GM21723 (cell line): ENCODE measurements around the gene MATN3.

ENCODE experiments used
- ATAC-seq: cut with Tn5 transposase; IDR thresholded peaks from one replicate; pipeline ENCODE4 v1.9.1; 2021; ENCODE audit warnings: mild to moderate bottlenecking, moderate library complexity; ENCODE audit not compliant: unreplicated experiment

Gene MATN3

DNA sequence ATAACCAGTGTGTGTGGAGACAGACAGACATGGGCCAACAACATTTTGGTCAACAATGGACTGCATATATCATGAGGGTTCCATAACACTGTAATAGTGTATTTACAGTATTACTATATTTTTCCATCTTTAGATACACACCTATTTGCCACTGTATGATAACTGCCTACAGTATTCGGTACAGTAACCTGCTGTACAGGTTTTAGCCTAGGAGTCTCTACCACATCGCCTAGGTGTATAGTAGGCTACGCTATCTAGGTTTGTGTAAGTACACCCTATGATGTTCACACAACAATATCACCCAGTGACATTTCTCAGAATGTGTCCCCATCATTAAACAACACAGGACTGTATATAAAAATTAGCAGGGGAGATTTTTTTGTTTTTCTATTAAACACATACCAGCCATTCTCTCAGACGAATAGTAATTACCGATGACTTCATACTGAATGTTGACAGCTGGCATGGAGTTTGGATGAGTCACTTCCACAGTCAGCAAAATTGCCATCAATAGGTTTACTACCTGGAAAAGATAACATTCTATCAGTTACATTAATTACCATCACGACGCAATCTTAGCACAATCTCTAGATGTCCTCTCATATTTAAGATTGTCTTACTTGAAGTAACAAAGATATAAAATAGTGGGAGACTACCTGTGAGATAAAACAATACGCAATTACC is 28.2 kb upstream of the MATN3 start:
- no peak for ATAC-seq

GRCh38 chr2:20037660-20038059 is 25.2 kb upstream of the MATN3 start:
- no peak for ATAC-seq

GRCh38 chr2:20035955-20036666 is 23.6 kb upstream of the MATN3 start:
- no peak for ATAC-seq

DNA sequence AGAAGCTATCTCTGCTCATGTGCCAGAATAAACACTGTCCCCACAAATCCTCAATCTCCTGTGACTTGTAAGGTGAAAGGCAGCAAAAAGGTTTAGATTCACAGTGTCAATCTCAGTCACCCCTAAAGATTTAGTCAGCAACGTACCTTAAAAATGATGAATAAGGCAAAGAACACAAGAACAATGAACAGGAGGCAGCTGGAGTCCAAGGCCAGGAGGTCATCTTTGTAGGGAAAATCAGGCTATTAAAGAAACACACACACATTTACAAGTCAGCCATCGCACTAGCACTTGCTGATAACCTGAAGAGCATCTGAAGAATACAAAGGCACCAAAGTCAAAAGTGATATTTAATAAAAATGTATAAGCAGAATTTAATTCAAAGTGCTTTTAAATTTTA is 22.4 kb upstream of the MATN3 start:
- ATAC-seq = no peak

DNA sequence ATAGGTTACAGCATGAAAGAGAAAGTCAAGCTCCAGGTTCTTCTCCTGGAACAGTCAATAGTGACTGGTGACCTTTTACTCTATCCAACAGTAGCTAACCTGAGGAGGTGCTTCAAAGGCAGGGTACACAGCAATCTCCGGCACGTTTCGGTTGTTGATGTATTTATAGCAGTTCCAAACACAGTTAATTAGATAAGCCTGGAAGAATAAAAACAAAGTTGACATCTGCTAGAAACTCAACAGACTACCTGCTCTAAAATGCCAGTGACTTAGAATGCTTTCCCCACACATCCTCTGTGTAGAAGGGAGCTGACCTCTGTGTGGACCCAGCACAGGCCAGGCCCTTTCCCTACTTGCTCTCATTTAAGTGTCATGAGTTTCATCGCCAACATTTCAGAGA is 21.8 kb upstream of the MATN3 start:
- ATAC-seq = no peak

DNA sequence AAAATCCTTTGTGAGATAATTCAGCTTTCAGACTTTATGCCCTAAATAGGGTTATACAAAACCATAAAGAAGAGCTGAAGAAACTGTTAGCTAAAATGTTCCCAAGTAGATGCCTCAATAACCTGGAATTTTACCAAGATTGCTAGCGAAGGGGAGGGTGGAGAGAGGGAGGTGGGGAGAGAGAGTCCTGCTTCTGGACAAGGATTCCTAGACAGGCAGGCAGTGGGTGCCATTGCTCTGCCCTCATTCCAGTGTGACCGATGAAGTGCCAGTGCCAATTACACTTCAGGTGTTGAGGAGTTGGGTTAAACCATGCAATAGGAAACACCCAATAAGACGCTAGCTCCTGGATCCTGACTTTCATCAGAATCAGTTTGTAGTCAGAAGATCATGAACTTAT is 20.9 kb upstream of the MATN3 start:
- no peak for ATAC-seq

GRCh38 chr2:20030224-20030623 is 17.8 kb upstream of the MATN3 start:
- no peak for ATAC-seq

GRCh38 chr2:20027705-20028434 is 15.4 kb upstream of the MATN3 start:
- ATAC-seq = no peak

- ATAC-seq = no peak
Observed at GRCh38 chr2:20027260-20027677, 14.8 kb upstream of the MATN3 start.

GRCh38 chr2:20025065-20025786 is 12.8 kb upstream of the MATN3 start:
- no peak for ATAC-seq

- no peak for ATAC-seq
Observed at GRCh38 chr2:20023688-20024087, 11.2 kb upstream of the MATN3 start.

DNA sequence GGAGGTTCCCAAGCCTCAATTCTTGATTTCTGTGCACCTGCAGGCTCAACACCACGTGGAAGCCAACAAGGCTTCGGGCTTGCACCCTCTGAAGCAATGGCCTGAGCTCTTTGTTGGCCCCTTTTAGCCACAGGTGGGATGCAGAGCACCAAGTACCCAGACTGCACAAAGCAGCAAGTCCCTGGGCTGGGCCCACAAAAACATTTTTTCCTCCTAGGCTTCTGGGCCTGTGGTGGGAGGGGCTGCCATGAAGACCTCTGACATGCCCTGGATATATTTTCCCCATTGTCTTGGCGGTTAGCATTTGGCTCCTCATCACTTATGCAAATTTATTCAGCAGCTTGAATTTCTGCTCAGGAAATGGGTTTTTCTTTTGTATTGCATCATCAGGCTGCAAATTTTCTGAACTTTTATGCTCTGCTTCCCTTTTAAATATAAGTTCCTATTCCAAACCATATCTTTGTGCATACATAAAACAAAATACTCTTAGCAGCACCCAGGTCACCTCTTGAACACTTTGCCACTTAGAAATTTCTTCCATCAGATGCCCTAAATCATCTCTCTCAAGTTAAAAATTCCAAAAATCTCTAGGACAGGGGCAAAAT is 9.0 kb upstream of the MATN3 start:
- ATAC-seq = no peak

- no peak for ATAC-seq
Observed at GRCh38 chr2:20019747-20020146, 7.3 kb upstream of the MATN3 start.

DNA sequence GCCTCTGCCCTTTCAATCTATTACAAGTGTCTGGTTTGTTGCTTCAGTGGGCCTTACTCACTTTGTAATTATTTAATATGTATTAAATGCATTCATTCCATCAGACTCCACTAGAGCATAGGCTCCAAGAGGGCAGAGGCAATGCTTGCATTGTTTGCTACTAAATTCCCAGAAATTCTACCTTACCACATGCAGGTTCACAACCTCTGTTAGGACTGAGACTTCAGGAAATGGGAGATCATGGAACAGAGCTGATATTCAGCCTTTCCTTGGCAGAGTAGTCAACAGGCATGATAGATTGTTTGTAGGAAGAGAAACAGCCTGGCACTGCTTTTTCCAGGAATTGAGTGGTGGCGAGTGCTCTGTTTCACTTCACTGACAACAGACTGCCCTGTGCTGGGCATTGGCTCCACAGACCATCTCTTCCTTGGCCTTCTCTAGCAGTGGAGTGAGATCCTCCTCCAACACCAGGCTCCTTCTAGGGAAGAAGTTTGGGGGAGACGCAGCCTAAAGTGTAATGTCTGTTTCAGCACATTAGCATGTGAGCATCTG is 6.2 kb upstream of the MATN3 start:
- no peak for ATAC-seq

DNA sequence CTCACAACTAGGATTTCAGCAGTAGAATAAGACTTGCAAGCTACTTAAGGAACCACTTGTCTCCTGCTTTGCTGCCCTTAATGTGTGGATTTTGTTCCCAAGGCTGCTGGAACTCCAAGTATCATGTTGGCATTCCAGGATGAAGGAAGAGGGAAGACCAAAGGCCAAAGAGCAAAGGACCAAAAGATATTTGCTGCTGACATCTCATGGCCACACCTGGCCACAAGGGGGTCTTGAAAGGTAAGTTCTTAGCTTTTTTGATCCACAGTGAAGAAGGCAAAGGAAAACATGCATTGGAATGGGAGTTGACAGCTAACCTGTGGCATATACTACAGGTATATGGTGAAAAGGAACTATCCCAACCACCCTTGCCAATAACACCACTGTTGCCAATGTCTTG is 3.9 kb upstream of the MATN3 start:
- no peak for ATAC-seq

- ATAC-seq = no peak
Observed at GRCh38 chr2:20015482-20016083, 3.1 kb upstream of the MATN3 start.

- ATAC-seq = no peak
Observed at GRCh38 chr2:20013126-20013849, 820 bp upstream of the MATN3 start.

DNA sequence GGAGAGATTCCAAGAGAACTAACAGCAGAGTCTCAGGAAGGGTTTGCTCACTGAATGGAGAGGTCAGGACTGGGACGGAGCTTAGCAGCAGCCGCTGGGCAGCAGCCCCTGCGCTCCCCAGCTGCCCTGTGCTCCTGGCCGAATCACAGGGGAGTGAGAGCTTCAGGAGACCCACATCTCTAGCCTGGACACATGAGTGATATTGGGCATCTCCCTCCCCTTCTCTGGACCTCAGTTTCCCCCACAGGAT is 511 bp downstream of the MATN3 start:
- ATAC-seq = no peak

DNA sequence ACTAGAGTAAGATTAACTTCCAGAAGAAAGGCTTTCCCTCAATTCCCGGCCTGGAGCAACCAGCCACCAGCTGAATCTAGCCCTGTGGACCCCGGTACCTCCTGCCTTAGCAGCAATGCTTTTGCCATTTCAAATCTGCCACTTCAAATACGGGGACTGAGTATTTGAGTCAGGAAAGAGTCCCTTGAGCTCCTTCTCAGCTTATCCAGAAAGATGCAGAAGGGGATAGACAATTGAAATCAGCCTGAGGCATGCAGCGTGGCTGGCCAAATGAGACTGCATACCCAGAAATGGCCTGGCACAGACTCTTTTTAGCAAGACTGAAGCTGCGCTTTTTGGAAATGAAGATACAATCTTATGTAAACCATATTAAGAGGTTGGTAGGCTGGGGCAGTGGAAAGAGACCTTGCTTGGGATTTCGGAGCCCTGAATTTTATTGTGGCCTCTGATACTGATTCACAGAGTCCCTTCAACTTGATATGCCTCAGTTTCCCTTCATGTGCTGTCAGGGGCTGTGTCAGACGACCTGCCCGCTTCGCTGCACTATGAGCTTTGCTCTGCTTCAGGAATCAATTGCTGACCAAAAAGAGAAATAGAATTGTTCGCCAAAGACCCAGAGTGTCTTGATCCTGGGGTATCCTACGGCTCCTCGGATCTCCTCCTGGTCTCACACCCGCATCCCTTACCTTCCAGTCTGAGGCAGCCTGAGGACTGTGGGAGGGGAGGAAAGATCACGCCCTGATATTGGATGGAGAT is 1.0 kb downstream of the MATN3 start:
- no peak for ATAC-seq
